ENCODE results near the gene MECR.

- no peak for TF ChIP-seq CTCF (IDR thresholded peaks at IDR 0.05; ENCODE audit: low read depth, low read length, poor library complexity, severe bottlenecking)
- no peak for TF ChIP-seq EZH2phosphoT487 (IDR thresholded peaks at IDR 0.05; ENCODE audit: borderline replicate concordance, low read length)
These were observed 6.5 kb upstream of the MECR start for GRCh38 chr1:29237129-29237821.
